K562 (cell line): Measurements from ENCODE around the gene CNOT11. TPM values are rescaled to one million over a fixed set of nuclear protein-coding genes. Genes with fewer than 3 reads are reported as not detected.

ENCODE experiments used
- BRD4 ChIP-seq: fragments of 200-600 bp; sonication (generic); IDR thresholded peaks from 2 replicates; pipeline ENCODE4 v1.6.1; 2017; ENCODE audit warnings: inconsistent platforms
- CBFA2T3 ChIP-seq: fragments of 450-650 bp; IDR thresholded peaks from 2 replicates; pipeline ENCODE4 v1.6.1; 2017
- CBX8 ChIP-seq: fragments of 200-600 bp; sonication (generic); IDR thresholded peaks from 2 replicates; pipeline ENCODE4 v1.6.1; 2012; ENCODE audit warnings: borderline replicate concordance, mixed run types, low read depth, mild to moderate bottlenecking, moderate library complexity, mixed read lengths, low read length, control low read depth, inconsistent platforms; ENCODE audit not compliant: poor library complexity, severe bottlenecking; ENCODE audit errors: extremely low read depth
- CC2D1A ChIP-seq: fragments of 450-650 bp; IDR thresholded peaks from 2 replicates; pipeline ENCODE4 v1.6.1; 2017; ENCODE audit warnings: mild to moderate bottlenecking
- ELF4 ChIP-seq: fragments of 450-650 bp; formaldehyde crosslinking; IDR thresholded peaks from 2 replicates; pipeline ENCODE4 v1.4.0; 2022; ENCODE audit warnings: missing genetic modification characterization
- ETV1 ChIP-seq: fragments of 450-650 bp; conservative IDR thresholded peaks from 2 replicates; pipeline ENCODE4 v1.6.1; 2016; ENCODE audit warnings: missing genetic modification characterization, control low read depth, low read depth, missing compliant biosample characterization
- GATAD2A ChIP-seq: fragments of 450-650 bp; IDR thresholded peaks from 2 replicates; pipeline ENCODE4 v1.6.1; 2017
- HDAC3 ChIP-seq: fragments of 450-650 bp; IDR thresholded peaks from 2 replicates; pipeline ENCODE4 v1.6.1; 2018; ENCODE audit warnings: borderline replicate concordance, mild to moderate bottlenecking, moderate library complexity; ENCODE audit not compliant: partially characterized antibody
- HNRNPLL ChIP-seq: fragments of 200-400 bp; formaldehyde crosslinking; IDR thresholded peaks from 2 replicates; pipeline ENCODE4 v1.6.1; 2017; ENCODE audit warnings: low read length, low read depth, mild to moderate bottlenecking; ENCODE audit not compliant: poor library complexity, severe bottlenecking
- HOXB6 ChIP-seq: fragments of 250-450 bp; sonication (Bioruptor Pico); IDR thresholded peaks from 2 replicates; pipeline ENCODE4 v1.5.1; 2022; ENCODE audit warnings: mild to moderate bottlenecking, borderline replicate concordance
- KHSRP ChIP-seq: fragments of 450-650 bp; IDR thresholded peaks from 2 replicates; pipeline ENCODE4 v1.6.1; 2017
- KLF13 ChIP-seq: fragments of 450-650 bp; IDR thresholded peaks from 2 replicates; pipeline ENCODE4 v1.6.1; 2016; ENCODE audit warnings: missing genetic modification characterization, low read depth, mild to moderate bottlenecking, missing compliant biosample characterization, moderate library complexity, borderline replicate concordance
- MCM7 ChIP-seq, 2 experiments: fragments of 450-650 bp; IDR thresholded peaks; 2 replicates each; pipeline ENCODE4 v1.6.1; 2016 to 2018
- MYBL2 ChIP-seq, 2 experiments: fragments of 450-650 bp in 1 of 2; sonication (generic) in 1 of 2; formaldehyde crosslinking in 1 of 2; IDR thresholded peaks; 2 replicates each; pipeline versions ENCODE4 v1.6.1 to v1.8.1; 2017 to 2022; ENCODE audit warnings: borderline replicate concordance in 1 of 2, inconsistent platforms in 1 of 2, low read depth in 1 of 2, mild to moderate bottlenecking in 1 of 2, missing genetic modification reagents in 1 of 2, moderate library complexity in 1 of 2
- NCOA6 ChIP-seq: fragments of 450-650 bp; IDR thresholded peaks from 2 replicates; pipeline ENCODE4 v1.6.1; 2017; ENCODE audit warnings: mild to moderate bottlenecking
- NFYB ChIP-seq: IDR thresholded peaks from 2 replicates; pipeline ENCODE4 v1.6.1; 2011; ENCODE audit warnings: mild to moderate bottlenecking, moderate library complexity; ENCODE audit not compliant: insufficient read length; ENCODE audit errors: extremely low read depth
- NUFIP1 ChIP-seq: fragments of 450-650 bp; IDR thresholded peaks from 2 replicates; pipeline ENCODE4 v1.6.1; 2018; ENCODE audit not compliant: partially characterized antibody
- PTBP1 ChIP-seq: fragments of 200-400 bp; formaldehyde crosslinking; IDR thresholded peaks from 2 replicates; pipeline ENCODE4 v1.6.1; 2017; ENCODE audit warnings: low read depth, low read length
- TFAM ChIP-seq: fragments of 250-450 bp; sonication (Bioruptor Pico); conservative IDR thresholded peaks from 2 replicates; pipeline ENCODE4 v1.5.0; 2021; ENCODE audit warnings: mild to moderate bottlenecking, moderate library complexity
- XRCC5 ChIP-seq: fragments of 200-400 bp; formaldehyde crosslinking; IDR thresholded peaks from 2 replicates; pipeline ENCODE4 v1.6.1; 2017; ENCODE audit warnings: low read depth, mild to moderate bottlenecking, low read length
- ZBTB17 ChIP-seq: fragments of 450-650 bp; formaldehyde crosslinking; IDR thresholded peaks from 2 replicates; pipeline ENCODE4 v1.4.0; 2020; ENCODE audit warnings: mild to moderate bottlenecking
- ZBTB7A ChIP-seq: IDR thresholded peaks from 2 replicates; pipeline ENCODE4 v1.6.1; 2011; ENCODE audit warnings: low read depth, mild to moderate bottlenecking, low read length, moderate library complexity, borderline replicate concordance; ENCODE audit not compliant: control insufficient read depth
- ZNF140 ChIP-seq: fragments of 250-450 bp; sonication (Bioruptor Pico); IDR thresholded peaks from 2 replicates; pipeline ENCODE4 v1.8.0; 2021; ENCODE audit warnings: moderate library complexity, mild to moderate bottlenecking, inconsistent platforms
- ZNF224 ChIP-seq: sonication (generic); formaldehyde crosslinking; IDR thresholded peaks from 2 replicates; pipeline ENCODE4 v1.8.0; 2022; ENCODE audit warnings: mild to moderate bottlenecking, missing genetic modification reagents
- polyA plus RNA-seq, 8 experiments: library from polyadenylated mRNA; depleted of rRNA in 4 of 8; stranded (reverse) in 5 of 8; unstranded in 3 of 8; fragments of >200 nt; fragmentation: Nextera tagmentation in 2 of 8; fragmentation: Illumina TruSeq in 1 of 8; extraction: Ambion mirVana in 2 of 8; extraction: Trizol in 1 of 8; gene quantifications; 2 replicates each; pipeline versions ENCODE4 v1.2.1 to v1.2.3, GENCODE V29; 2011 to 2014; ENCODE audit warnings: inconsistent platforms in 1 of 8, missing spikeins in 1 of 8
- total RNA-seq, 7 experiments: library from RNA; depleted of rRNA in 6 of 7; stranded (reverse); fragments of >200 nt in 6 of 7; fragmentation: Illumina TruSeq in 2 of 7; extraction: Trizol in 2 of 7; gene quantifications; 2 replicates each; pipeline versions ENCODE4 v1.2.1 to v1.2.3, GENCODE V29; 2011 to 2021; ENCODE audit warnings: low replicate concordance in 1 of 7
- TF ChIP-seq, protein P1 (sequence below): fragments of 250-450 bp; sonication (Bioruptor Pico); IDR thresholded peaks from 2 replicates; pipeline ENCODE4 v1.8.0; 2022; ENCODE audit warnings: inconsistent platforms
- TF ChIP-seq, protein P2 (sequence below): fragments of 250-450 bp; sonication (Bioruptor Pico); IDR thresholded peaks from 2 replicates; pipeline ENCODE4 v1.5.0; 2021; ENCODE audit warnings: mild to moderate bottlenecking, borderline replicate concordance

CNOT11 gene
- total and polyA plus RNA-seq, 9 of the 15 experiments (the other 6 are each of a cell fraction or from before 2014, with no cell fraction given), result 12.7 to 163 (median 64.2) TPM

DNA sequence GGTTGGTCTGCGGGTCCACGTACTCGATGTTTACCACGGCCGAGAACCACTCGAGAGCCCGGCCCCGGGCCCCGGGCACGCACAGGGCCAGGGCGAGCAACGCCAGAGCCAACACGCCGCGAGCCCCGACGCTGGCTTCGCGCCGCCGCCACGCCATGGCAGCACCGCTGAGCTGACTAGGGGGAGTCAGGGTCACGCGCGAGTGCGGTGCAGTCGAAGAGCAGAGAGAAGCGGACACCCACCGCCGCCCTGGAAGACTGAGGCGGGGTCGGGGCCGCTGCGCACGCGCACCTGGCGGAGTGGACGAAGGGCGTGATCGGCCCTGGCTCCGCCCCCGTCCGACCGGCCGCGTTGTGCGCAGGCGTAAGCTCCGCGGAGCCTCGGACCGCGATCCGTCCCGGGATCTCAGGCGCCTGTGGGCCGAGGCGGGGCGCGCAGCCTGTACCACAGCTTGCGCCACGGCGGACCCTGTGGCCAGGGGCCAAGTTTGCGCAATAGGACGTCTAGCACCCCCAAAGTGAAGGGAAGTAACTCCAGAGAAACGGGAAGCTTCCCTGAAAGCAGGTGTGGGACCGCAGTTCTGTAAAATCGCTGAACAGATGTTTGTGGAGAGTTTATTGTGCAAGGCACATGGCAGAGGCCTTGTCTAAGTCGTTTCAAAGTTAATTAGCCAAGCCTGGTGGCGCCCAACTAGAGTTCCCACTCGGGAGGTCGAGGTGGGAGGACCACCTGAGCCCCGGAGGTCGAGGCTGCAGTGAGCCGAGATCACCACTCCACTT lies 55.9 kb downstream of the CNOT11 start, which contains the start of gene RNF149 (continued):
- TF ChIP-seq CBFA2T3 (peak; percentile 27; the same call in 1 of the 2 replicates), TFAM (CRISPR knock-in tag) (no peak), ZNF224 (CRISPR knock-in tag) (no peak), ZBTB17 (CRISPR knock-in tag) (peak; percentile 62; the same call in 1 of the 2 replicates), BRD4 (peak; percentile 85; the same call in 1 of the 2 replicates), ETV1 (tag) (no peak), KLF13 (tag) (no peak), CBX8 (no peak), CC2D1A (0 out of 2 replicates have a peak, but pooled peaks have one; percentile 28), NFYB (no peak), HNRNPLL (no peak), ZBTB7A (peak; percentile 77; the same call in 1 of the 2 replicates), HDAC3 (no peak), NCOA6 (no peak), HOXB6 (CRISPR knock-in tag) (no peak), NUFIP1 (no peak), MYBL2 (IDR thresholded peaks at IDR 0.05; ENCODE audit: low read depth) (no peak), MYBL2 (CRISPR knock-in tag; IDR thresholded peaks at IDR 0.05; ENCODE audit: borderline replicate concordance) (no peak), ZNF140 (CRISPR knock-in tag) (no peak), PTBP1 (no peak), MCM7 (IDR thresholded peaks at IDR 0.05) (no peak), GATAD2A (no peak), KHSRP (no peak), XRCC5 (peak; percentile 80; the same call in 1 of the 2 replicates), ELF4 (CRISPR knock-in tag) (no peak)
- TF ChIP-seq, protein P1, sequence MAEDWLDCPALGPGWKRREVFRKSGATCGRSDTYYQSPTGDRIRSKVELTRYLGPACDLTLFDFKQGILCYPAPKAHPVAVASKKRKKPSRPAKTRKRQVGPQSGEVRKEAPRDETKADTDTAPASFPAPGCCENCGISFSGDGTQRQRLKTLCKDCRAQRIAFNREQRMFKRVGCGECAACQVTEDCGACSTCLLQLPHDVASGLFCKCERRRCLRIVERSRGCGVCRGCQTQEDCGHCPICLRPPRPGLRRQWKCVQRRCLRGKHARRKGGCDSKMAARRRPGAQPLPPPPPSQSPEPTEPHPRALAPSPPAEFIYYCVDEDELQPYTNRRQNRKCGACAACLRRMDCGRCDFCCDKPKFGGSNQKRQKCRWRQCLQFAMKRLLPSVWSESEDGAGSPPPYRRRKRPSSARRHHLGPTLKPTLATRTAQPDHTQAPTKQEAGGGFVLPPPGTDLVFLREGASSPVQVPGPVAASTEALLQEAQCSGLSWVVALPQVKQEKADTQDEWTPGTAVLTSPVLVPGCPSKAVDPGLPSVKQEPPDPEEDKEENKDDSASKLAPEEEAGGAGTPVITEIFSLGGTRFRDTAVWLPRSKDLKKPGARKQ (CRISPR knock-in tag), result no peak
- TF ChIP-seq, protein P2, sequence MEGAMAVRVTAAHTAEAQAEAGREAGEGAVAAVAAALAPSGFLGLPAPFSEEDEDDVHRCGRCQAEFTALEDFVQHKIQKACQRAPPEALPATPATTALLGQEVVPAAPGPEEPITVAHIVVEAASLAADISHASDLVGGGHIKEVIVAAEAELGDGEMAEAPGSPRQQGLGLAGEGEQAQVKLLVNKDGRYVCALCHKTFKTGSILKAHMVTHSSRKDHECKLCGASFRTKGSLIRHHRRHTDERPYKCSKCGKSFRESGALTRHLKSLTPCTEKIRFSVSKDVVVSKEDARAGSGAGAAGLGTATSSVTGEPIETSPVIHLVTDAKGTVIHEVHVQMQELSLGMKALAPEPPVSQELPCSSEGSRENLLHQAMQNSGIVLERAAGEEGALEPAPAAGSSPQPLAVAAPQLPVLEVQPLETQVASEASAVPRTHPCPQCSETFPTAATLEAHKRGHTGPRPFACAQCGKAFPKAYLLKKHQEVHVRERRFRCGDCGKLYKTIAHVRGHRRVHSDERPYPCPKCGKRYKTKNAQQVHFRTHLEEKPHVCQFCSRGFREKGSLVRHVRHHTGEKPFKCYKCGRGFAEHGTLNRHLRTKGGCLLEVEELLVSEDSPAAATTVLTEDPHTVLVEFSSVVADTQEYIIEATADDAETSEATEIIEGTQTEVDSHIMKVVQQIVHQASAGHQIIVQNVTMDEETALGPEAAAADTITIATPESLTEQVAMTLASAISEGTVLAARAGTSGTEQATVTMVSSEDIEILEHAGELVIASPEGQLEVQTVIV, result no peak
